NCI-H1417 treated with DMSO at 0.1 percent for 48 hours (cell line): ENCODE results near the gene FGF18.
A peak's percentile ranks its signal among the peaks of the same experiment; 100 is the strongest.
"Not testable (repeated sequence)": the region's sequence is repeated elsewhere in the genome, so short reads cannot be mapped to it uniquely, and the experiment has no call there.

ENCODE experiments used
- DNase-seq: peaks from one replicate; lab custom pipeline; 2025; lab: John Stamatoyannopoulos, UW

Gene FGF18

DNA sequence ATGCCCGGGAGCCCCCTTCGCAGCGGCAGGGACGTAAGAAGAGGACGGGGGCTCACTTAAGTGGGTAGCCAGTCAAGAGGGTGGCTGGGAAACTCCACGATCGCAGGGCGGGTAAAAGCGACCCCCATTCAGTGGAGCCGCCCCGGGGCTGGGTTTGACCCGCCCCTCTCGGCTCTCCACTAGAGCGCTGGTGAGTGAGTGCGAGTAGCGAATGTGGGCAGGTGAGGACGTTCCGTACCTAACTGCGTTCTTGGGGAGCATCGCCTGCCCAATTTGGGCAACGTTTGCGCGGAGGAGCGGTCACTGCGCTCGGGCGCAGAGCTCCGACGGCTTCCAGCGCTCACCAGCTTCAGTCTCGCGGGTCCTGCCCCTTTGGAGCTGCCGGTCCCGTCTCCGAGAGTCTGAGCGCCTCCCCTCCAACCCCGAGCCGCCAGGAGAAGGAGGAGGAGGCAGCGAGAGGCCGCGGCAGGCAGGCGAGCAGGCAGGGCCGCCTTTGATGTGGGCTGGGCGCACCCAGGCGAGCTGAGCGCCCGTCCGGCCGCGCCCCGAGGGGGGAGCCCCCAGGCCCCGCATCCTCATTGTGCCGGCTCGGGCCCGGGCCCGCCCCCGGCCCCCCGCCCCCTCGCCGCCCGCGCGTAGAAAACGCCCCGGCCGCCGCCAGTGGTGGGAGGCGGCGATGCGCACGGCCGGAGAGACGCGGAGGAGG, at the start of gene FGF18:
Gene FGF18 (plus strand): TSS at position 666 of the 706 bp plus-strand sequence. CDS start 553 bp downstream, outside the sequence.
- no peak for DNase-seq

DNA sequence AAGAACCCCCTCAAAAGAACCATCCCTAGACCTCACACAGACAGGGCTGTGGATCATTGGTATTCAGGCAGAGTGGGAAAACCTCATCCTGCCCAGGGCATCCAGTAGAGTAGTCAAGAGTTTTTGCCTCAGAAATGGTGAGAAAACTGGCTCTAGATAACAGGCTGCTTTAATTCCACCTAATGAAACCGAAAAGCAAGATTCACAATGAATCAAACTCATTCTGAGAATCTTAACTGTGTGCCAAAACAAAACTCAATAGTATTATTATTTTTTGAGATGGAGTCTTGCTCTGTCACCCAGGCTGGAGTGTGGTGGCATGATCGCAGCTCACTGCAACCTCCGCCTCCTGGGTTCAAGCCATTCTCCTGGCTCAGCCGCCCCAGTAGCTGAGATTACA, 49.5 kb upstream of the FGF18 start:
- DNase-seq: no peak

DNA sequence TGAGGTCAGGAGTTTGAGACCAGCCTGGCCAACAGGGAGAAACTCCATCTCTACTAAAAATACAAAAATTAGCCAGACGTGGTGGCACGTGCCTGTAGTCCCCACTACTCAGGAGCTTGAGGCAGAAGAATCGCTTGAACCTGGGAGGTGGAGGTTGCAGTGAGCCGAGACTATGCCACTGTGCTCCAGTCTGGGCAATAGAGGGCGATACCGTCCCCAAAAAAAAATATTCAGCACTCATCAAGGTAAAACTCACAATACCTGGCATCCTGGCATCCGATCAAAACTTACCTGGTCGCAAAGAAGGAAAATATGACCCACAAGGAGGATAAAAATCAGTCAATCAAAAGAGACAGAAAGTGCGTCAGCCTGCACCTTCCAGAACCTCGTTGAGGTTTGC, 48.6 kb upstream of the FGF18 start:
- not testable (repeated sequence) for DNase-seq

DNA sequence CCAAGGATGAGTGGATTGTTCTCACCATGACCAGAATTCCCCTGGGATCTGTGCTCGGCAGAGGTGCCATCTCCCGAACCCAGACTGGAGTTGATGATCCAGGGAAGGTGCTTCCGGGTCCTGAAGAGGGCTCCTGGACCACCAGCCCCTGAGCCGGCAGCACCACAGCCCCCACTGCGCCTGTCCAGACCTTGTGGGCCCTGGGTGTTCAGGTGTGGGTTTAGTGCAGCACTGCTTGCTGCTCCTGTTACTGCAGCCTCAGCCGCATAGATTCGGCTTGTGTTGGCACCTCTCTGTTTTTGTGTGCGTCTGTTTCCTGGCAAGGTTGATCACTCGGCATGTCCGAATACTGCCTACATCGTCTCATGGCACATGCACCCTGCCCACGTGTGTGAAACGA, 48.1 kb upstream of the FGF18 start:
- no peak for DNase-seq

DNA sequence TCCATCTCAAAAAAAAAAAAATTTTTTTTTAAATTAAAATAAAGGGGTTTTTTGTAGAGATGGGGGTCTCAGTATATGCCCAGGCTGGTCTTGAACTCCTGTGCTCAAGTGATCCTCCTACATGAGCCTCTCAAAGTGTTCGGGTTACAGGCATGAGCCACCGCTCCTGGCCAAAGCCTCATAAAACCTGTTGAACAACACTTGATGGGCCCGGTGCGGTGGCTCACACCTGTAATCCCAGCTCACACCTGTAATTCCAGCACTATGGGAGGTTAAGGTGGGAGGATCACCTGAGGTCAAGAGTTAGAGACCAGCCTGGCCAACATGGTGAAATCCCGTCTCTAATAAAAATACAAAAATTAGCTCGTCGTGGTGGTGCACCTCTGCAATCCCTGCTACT, 39.5 kb upstream of the FGF18 start:
- DNase-seq: no peak

GRCh38 chr5:171384416-171384815, 35.0 kb upstream of the FGF18 start:
- DNase-seq: not testable (repeated sequence)

- DNase-seq: not testable (repeated sequence)
Measured at GRCh38 chr5:171384999-171385398, 34.4 kb upstream of the FGF18 start.

- DNase-seq: no peak
Measured at GRCh38 chr5:171386006-171386671, 33.3 kb upstream of the FGF18 start.

- DNase-seq: no peak
Measured at GRCh38 chr5:171386861-171387344, 32.5 kb upstream of the FGF18 start.

- peak; percentile 86 for DNase-seq
Measured at GRCh38 chr5:171387345-171387969, 32.0 kb upstream of the FGF18 start, which contains the start of gene NPM1. Gene NPM1, plus strand, starts transcription at chr5:171387849. Its CDS starts 100 bp downstream, at chr5:171387949.

- DNase-seq: peak; percentile 27
Measured at GRCh38 chr5:171387970-171388815, 31.3 kb upstream of the FGF18 start.

GRCh38 chr5:171388816-171389168, 30.7 kb upstream of the FGF18 start:
- no peak for DNase-seq

- DNase-seq: no peak
Measured at GRCh38 chr5:171390883-171391677, 28.4 kb upstream of the FGF18 start.

- DNase-seq: no peak
Measured at GRCh38 chr5:171391996-171392577, 27.4 kb upstream of the FGF18 start.

DNA sequence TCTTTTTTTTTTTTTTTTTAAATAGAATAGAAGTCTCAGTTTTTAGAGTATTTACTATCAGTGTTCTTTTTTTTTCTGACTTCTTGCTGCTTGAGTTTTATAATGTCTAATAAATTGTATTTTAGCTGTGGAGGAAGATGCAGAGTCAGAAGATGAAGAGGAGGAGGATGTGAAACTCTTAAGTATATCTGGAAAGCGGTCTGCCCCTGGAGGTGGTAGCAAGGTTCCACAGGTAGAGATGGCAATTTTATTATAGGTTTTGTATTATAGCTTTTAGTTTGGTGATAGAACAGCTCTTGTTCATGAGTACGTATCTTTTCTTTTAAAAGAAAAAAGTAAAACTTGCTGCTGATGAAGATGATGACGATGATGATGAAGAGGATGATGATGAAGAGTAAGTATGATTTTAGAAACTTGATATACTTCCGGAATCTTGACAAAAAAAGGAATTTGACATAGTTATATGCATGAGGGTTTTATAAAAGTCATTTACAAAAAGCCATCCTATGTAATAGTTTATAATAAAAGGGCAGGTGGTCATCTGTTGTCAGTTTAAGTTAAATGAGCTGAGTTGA, 26.8 kb upstream of the FGF18 start:
- DNase-seq: no peak

DNA sequence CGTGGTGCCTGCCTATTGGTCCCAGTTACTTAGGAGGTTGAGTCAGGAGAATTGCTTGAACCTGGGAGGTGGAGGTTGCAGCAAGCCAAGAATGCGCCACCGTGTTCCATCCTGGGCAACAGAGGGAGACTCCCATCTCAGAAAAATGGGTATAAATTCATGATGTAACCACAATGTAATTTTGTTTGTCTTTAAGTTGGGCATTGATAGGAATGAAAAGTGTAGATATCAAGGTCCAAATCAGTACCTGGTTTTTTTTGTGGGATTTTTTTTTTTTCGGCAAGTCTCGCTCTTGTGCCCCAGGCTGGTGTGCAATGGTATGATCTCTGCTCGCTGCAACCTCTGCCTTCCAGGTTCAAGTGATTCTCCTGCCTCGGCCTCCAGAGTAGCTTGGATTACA, 24.4 kb upstream of the FGF18 start:
- no peak for DNase-seq

GRCh38 chr5:171396583-171396982, 22.9 kb upstream of the FGF18 start:
- not testable (repeated sequence) for DNase-seq

DNA sequence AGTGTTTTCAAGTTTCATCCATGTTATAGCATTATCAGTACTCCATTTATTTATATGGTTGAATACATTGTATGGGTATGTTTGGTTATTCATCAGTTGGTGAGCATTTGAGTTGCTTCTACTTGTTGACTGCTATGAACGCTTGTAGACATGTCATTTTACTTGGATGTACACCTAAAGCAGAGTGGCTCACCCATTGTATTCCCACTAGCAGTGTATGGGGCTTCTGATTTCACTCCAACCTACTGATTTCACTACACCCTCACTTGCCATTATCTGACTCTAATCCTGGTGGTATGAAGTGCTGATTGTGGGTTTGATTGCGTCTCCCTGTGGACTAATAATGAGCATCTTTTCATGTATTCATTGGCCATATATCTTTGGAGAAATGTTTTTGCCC, 22.3 kb upstream of the FGF18 start:
- no peak for DNase-seq

GRCh38 chr5:171397599-171397998, 21.8 kb upstream of the FGF18 start:
- no peak for DNase-seq

GRCh38 chr5:171398660-171399059, 20.8 kb upstream of the FGF18 start:
- DNase-seq: not testable (repeated sequence)
